ENCODE data around the gene FREM2. TPM values are rescaled to one million over a fixed set of nuclear protein-coding genes. Genes with fewer than 3 reads are reported as not detected.

The FREM2 gene
- 10 to 100 TPM; 32.0 to 54.6 (median 46.2) TPM for total RNA-seq

GRCh38 chr13:38686577-38687245, at the start of gene FREM2:
Gene FREM2 (plus strand): TSS chr13:38687077. CDS start chr13:38687345, 268 bp downstream.
- DNase-seq: peak; percentile 92 to 94
- TF ChIP-seq CTCF (IDR thresholded peaks at IDR 0.05) (no peak), POLR2A (IDR thresholded peaks at IDR 0.05) (peak in 1 of 2 donors; percentile 93)
- H3K27me3 ChIP-seq: no peaks in the 10 kb centered on the region

GRCh38 chr13:38637576-38637975, 49.3 kb upstream of the FREM2 start:
- Histone ChIP-seq H3K27me3 (no peaks in the 10 kb centered on the region), H3K9me3 (no peaks in the 10 kb centered on the region), H3K4me1 (peaks cover 7 to 11% of the 10 kb centered on the region in 2 donors), H3K36me3 (no peaks in the 10 kb centered on the region), H3K27ac (no peak overlapping the region), H3K4me3 (replicated peaks in 1 of 3) (no peak overlapping the region)
- no peak for DNase-seq
- intact Hi-C loops (cut with DNase I): no loop called here
- whole genome bisulfite sequencing, 2 donors: 81 to 84% methylated on average over 3 of the region's 3 CpGs
- TF ChIP-seq POLR2A (IDR thresholded peaks at IDR 0.05) (no peak), CTCF (IDR thresholded peaks at IDR 0.05) (no peak)

More at GRCh38 chr13:38686577-38687245, at the start of gene FREM2:
- H3K4me3 ChIP-seq (replicated peaks in 1 of 3): peak within 1 kb of the TSS; percentile 50 to 68 (median 63)
- peak within 1 kb of the TSS; percentile 7 to 69 (median 64) for H3K27ac ChIP-seq
- peaks cover 15 to 16% of the 10 kb centered on the region in 2 donors for H3K4me1 ChIP-seq
- H3K36me3 ChIP-seq: no peaks in the 10 kb centered on the region
- intact Hi-C loops (cut with DNase I): loop anchor here (10.0 kb wide), 1 partner anchor 78 kb away; no protein-coding TSS in a partner anchor
- 2% methylated on average over 24 to 31 of the region's 40 CpGs for WGBS, 2 donors
- no peaks in the 10 kb centered on the region for H3K9me3 ChIP-seq

- H3K36me3 ChIP-seq: no peaks in the 10 kb centered on the region
- H3K27me3 ChIP-seq: no peaks in the 10 kb centered on the region
- 91 to 92% methylated on average over 5 of the region's 5 CpGs for WGBS, 2 donors
- no peak for DNase-seq
- peaks cover 4 to 9% of the 10 kb centered on the region in 2 donors for H3K4me1 ChIP-seq
- no peaks in the 10 kb centered on the region for H3K9me3 ChIP-seq
- no peak overlapping the region for H3K4me3 ChIP-seq (replicated peaks in 1 of 3)
- intact Hi-C loops (cut with DNase I): no loop called here
- TF ChIP-seq CTCF (IDR thresholded peaks at IDR 0.05): peak in 2 of 6 experiments; percentile 8 to 26
- no peak for TF ChIP-seq POLR2A (IDR thresholded peaks at IDR 0.05)
- no peak overlapping the region for H3K27ac ChIP-seq
Measured at GRCh38 chr13:38641164-38641948, 45.5 kb upstream of the FREM2 start.

GRCh38 chr13:38647312-38647711, 39.6 kb upstream of the FREM2 start:
- WGBS, 2 donors: 89 to 91% methylated on average over 1 of the region's 1 CpG
- Histone ChIP-seq H3K4me3 (replicated peaks in 1 of 3) (no peak overlapping the region), H3K4me1 (no peaks in the 10 kb centered on the region)

More at GRCh38 chr13:38647312-38647711, 39.6 kb upstream of the FREM2 start:
- TF ChIP-seq CTCF (IDR thresholded peaks at IDR 0.05) (no peak), POLR2A (IDR thresholded peaks at IDR 0.05) (no peak)
- Histone ChIP-seq H3K36me3 (no peaks in the 10 kb centered on the region), H3K27me3 (no peaks in the 10 kb centered on the region), H3K9me3 (no peaks in the 10 kb centered on the region), H3K27ac (no peak overlapping the region)
- no peak for DNase-seq
- intact Hi-C loops (cut with DNase I): no loop called here
